ENCODE data around the gene ATXN7L3. TPM values are rescaled to one million over a fixed set of nuclear protein-coding genes. Genes with fewer than 3 reads are reported as not detected.

ATXN7L3 gene
- total and polyA plus RNA-seq, 9 of the 15 experiments (the other 6 are each of a cell fraction or from before 2014, with no cell fraction given) = 0.62 to 66.1 (median 33.2) TPM

GRCh38 chr17:44159519-44160210 lies 40.0 kb downstream of the ATXN7L3 start (continued):
- TF ChIP-seq L3MBTL2 (IDR thresholded peaks at IDR 0.05) (peak; percentile 82), EP400 (IDR thresholded peaks at IDR 0.05) (0 out of 2 replicates have a peak, but pooled peaks have one; percentile 54), MEIS2 (IDR thresholded peaks at IDR 0.05; ENCODE audit: partially characterized antibody) (peak; percentile 67), JUN (IDR thresholded peaks at IDR 0.05; ENCODE audit: borderline replicate concordance, low read depth, low read length) (peak; percentile 91), JUN (CRISPR knock-in tag; IDR thresholded peaks at IDR 0.05; ENCODE audit: borderline replicate concordance) (no peak), ZBTB11 (CRISPR knock-in tag; IDR thresholded peaks at IDR 0.05) (peak in 1 of 3 experiments; percentile 43; a peak in 1 of 6 replicates), RUNX1 (IDR thresholded peaks at IDR 0.05; ENCODE audit: low read depth) (no peak), TEAD1 (CRISPR knock-in tag; IDR thresholded peaks at IDR 0.05) (peak in 1 of 2 experiments; percentile 39; a peak in 2 of 4 replicates), ESRRA (IDR thresholded peaks at IDR 0.05; ENCODE audit: borderline replicate concordance, low read depth) (peak; percentile 41; the same call in 1 of the 2 replicates), ATF1 (CRISPR knock-in tag; IDR thresholded peaks at IDR 0.05) (no peak), ATF1 (tag; IDR thresholded peaks at IDR 0.05) (peak; percentile 79), ZBED1 (IDR thresholded peaks at IDR 0.05) (0 out of 2 replicates have a peak, but pooled peaks have one; percentile 28), NR1H2 (CRISPR knock-in tag; IDR thresholded peaks at IDR 0.05) (no peak), DMBX1 (CRISPR knock-in tag; IDR thresholded peaks at IDR 0.05; ENCODE audit: borderline replicate concordance) (peak; percentile 59; the same call in 1 of the 2 replicates), LCOR (CRISPR knock-in tag; IDR thresholded peaks at IDR 0.05) (no peak), ZEB2 (IDR thresholded peaks at IDR 0.05) (peak; percentile 75; the same call in 1 of the 2 replicates), HDAC3 (IDR thresholded peaks at IDR 0.05; ENCODE audit: borderline replicate concordance, partially characterized antibody) (peak; percentile 55), MAFF (IDR thresholded peaks at IDR 0.05; ENCODE audit: low read length) (peak; percentile 88), ZFP30 (CRISPR knock-in tag; IDR thresholded peaks at IDR 0.05; ENCODE audit: borderline replicate concordance) (no peak)
- TF ChIP-seq, protein P1, sequence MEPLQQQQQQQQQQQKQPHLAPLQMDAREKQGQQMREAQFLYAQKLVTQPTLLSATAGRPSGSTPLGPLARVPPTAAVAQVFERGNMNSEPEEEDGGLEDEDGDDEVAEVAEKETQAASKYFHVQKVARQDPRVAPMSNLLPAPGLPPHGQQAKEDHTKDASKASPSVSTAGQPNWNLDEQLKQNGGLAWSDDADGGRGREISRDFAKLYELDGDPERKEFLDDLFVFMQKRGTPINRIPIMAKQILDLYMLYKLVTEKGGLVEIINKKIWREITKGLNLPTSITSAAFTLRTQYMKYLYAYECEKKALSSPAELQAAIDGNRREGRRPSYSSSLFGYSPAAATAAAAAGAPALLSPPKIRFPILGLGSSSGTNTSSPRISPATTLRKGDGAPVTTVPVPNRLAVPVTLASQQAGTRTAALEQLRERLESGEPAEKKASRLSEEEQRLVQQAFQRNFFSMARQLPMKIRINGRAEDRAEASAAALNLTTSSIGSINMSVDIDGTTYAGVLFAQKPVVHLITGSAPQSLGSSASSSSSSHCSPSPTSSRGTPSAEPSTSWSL (CRISPR knock-in tag; IDR thresholded peaks at IDR 0.05; ENCODE audit: borderline replicate concordance) = no peak
- TF ChIP-seq, protein P2, sequence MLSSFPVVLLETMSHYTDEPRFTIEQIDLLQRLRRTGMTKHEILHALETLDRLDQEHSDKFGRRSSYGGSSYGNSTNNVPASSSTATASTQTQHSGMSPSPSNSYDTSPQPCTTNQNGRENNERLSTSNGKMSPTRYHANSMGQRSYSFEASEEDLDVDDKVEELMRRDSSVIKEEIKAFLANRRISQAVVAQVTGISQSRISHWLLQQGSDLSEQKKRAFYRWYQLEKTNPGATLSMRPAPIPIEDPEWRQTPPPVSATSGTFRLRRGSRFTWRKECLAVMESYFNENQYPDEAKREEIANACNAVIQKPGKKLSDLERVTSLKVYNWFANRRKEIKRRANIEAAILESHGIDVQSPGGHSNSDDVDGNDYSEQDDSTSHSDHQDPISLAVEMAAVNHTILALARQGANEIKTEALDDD (IDR thresholded peaks at IDR 0.05) = peak; percentile 84
- TF ChIP-seq, protein P3, sequence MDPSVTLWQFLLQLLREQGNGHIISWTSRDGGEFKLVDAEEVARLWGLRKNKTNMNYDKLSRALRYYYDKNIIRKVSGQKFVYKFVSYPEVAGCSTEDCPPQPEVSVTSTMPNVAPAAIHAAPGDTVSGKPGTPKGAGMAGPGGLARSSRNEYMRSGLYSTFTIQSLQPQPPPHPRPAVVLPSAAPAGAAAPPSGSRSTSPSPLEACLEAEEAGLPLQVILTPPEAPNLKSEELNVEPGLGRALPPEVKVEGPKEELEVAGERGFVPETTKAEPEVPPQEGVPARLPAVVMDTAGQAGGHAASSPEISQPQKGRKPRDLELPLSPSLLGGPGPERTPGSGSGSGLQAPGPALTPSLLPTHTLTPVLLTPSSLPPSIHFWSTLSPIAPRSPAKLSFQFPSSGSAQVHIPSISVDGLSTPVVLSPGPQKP (CRISPR knock-in tag; IDR thresholded peaks at IDR 0.05) = no peak

Measured in K562 (cell line).